GM20000 (cell line): ENCODE results near the gene KIRREL3.

Source experiments
- DNase-seq: peaks from one replicate; pipeline ENCODE4 v3.0.0; 2012; ENCODE audit warnings: low spot score
- CTCF ChIP-seq: IDR thresholded peaks from 2 replicates; pipeline ENCODE4 v1.5.1; 2012; ENCODE audit warnings: mild to moderate bottlenecking, control low read depth; ENCODE audit errors: extremely low read depth, missing control alignments

Gene KIRREL3

GRCh38 chr11:126653040-126653439, 347.5 kb downstream of the KIRREL3 start:
- TF ChIP-seq CTCF, result no peak
- DNase-seq, result no peak

GRCh38 chr11:126647735-126648134, 352.8 kb downstream of the KIRREL3 start:
- TF ChIP-seq CTCF, result no peak

GRCh38 chr11:126646701-126647557, 353.6 kb downstream of the KIRREL3 start:
- no peak for TF ChIP-seq CTCF
- no peak for DNase-seq

More at GRCh38 chr11:126647735-126648134, 352.8 kb downstream of the KIRREL3 start:
- no peak for DNase-seq

- no peak for TF ChIP-seq CTCF
Measured at GRCh38 chr11:126645186-126645585, 355.4 kb downstream of the KIRREL3 start.

GRCh38 chr11:126640186-126640585, 360.4 kb downstream of the KIRREL3 start:
- DNase-seq, result no peak
- TF ChIP-seq CTCF, result no peak

More at GRCh38 chr11:126645186-126645585, 355.4 kb downstream of the KIRREL3 start:
- no peak for DNase-seq

- no peak for TF ChIP-seq CTCF
- DNase-seq, result no peak
Measured at GRCh38 chr11:126639692-126640091, 360.9 kb downstream of the KIRREL3 start.

- no peak for DNase-seq
- TF ChIP-seq CTCF, result no peak
Measured at GRCh38 chr11:126638648-126639047, 361.9 kb downstream of the KIRREL3 start.
